HG03159 (cell line): Measurements from ENCODE around the gene SIX4.
A peak's percentile ranks its signal among the peaks of the same experiment; 100 is the strongest.
"Not testable (repeated sequence)": the region's sequence is repeated elsewhere in the genome, so short reads cannot be mapped to it uniquely, and the experiment has no call there.

Experiments
- ATAC-seq: cut with Tn5 transposase; IDR thresholded peaks from one replicate; pipeline ENCODE4 v1.9.1; 2021; ENCODE audit warnings: mild to moderate bottlenecking, moderate library complexity; ENCODE audit not compliant: unreplicated experiment

Gene SIX4

DNA sequence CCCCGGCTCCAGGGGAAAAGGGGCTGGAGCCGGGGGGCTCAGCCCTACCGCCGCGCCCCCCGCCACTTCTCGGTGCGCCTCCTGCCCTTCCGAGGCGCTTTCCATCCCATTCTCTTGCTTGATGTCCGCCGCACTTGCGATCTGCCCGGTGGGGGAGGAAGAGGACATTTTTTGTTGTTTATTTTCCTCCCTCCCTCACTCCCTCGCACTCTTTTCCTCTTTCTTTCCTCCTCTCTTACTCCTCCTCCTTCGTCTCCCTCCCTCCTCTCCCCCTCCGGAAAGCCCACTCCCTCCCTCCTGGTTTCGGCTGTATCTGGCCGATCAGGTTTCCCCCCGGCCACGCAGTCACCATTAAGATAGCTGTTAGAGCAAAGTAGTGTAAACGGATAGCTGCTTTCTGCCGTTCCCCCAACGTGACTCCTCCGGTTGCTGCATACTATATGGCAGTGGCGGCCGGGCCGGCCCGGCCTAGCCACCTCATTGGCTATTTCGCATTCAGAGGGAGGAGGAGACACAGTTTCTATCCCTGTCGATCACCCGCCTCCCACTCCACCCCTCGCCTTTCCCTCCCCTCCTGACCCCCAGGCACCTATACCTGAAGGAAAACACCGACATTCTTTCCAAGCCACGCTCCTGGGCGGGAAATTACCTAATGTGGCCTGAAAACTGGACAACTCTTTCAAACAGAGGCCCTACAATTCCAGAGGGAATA lies at the start of gene SIX4:
TSS of gene SIX4 (minus strand) at position 445 of the 712 bp plus-strand sequence. CDS start at position 168, 277 bp downstream.
- ATAC-seq = peak; percentile 40

DNA sequence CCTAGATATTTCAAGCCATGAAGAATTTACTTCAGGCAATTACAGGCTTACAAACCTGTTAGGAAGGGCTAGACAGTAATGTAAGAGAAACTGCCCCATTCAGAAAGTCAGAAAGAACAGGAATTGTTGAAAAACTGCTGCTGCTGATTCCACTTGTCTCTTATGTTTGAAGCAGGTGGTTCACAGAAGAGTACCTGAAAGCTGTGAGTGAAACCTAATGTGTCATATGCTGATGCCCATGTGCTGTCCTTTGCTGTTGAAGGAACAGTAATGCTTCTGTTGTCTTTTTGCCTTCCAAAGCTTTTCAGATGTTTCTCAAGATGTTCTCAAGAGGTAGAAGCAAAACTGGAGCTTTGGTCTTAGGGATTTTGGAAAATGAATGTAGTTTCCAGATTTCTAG lies 49.4 kb upstream of the SIX4 start:
- no peak for ATAC-seq

DNA sequence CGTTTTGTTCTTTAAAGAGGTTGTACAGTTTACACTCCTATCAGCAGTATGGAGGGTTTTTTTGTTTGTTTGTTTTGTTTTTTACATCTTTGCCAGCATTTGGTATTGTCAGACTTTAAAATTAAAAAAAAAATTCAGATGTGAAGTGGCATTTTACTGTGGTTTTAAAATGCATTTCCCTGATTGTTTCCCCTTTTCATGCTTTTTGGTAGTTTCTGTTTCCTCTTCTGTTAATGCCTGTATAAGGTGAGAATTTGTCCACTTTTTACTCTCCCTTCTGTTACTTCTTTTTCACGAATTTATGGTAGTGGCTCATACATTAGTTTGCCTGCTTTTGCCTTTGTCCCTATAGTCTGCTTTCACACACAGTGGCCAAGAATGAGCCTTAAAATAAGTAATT lies 47.0 kb upstream of the SIX4 start:
- no peak for ATAC-seq

DNA sequence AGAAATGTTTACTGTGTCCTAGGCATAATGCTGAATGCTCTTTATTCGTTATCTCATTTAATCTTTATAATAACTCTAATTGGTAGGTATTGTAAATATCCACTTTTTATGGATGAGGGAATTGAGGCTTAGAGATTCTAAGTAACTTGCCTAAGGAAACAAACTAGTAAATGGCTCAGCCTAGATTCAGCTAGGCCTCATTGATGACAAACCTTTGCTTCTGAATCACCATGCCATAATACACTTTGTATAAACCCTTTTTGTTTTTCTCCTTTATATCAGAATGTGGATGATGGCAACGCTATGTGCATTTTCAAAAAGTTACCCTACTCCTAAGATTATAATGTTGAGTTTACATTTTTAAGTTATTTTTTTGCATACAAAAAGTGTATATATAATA lies 44.5 kb upstream of the SIX4 start:
- no peak for ATAC-seq

DNA sequence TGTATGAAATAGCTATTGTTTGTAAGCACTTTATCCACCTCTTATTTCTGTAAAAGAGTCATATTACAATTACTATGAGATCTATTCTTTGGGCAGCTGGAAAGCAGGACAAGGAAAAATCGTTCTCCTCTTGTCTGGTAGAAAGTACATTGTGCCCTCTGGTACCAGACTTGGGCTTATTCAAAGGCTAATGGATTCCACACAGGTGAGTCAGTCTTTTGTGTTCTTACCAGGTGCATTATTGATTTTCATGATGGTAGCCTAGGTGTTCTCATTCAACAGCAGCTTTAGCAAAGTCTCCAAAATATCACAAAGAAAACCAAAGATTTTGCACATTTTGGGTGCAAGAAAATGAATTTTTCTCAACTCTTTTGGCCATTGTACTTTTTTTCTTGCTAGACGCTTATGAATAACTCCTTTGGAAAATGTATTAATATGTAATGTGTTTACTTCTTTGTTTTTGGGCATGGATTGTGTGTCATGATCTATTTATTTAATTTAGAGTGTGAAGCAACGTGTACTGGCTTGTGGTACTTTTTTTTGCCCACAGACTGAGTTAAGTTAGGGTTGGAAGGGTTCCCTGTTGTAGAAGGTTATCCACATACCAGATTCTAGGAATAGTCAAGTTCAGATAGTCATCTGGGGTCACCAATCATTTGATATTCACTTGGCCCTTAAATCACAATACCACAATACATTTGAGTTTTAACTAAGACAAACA lies 36.7 kb upstream of the SIX4 start:
- no peak for ATAC-seq

DNA sequence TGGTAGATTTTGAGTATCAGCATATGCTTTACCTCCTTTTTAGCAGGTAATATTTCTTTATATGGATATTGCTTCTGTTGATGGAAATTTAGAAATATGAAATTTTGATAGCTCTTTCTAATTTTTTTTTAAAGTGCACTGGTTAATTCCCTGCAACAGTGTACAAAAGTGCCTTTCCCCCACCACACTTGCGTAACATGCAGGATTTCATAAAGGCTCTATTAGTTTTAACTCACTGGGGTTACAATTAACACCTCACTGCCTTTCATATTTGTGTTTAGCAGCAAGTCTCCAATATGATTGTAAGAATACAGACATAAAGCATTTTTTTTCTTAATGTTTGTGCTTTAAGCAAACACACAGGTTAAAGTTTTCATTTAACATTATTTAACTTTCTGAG lies 36.1 kb upstream of the SIX4 start:
- no peak for ATAC-seq

DNA sequence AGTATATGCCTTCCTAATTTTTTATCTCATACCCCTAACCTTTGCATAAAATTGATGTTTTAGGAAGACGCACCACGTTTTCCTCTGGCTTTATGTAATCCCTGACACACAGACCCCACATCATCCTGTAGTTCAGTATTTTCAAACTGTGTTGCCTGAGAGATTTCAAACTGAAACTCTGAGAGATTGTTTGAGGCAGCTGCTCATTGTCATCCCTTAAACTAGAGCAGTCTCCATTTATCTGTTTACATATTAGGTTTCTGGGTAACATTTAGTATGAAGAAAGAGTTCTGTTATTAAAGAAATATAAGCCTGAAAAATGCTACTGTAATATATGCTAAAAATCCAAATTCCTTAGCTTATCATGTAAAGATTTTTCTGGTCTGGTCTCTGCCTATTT lies 34.7 kb upstream of the SIX4 start:
- peak; percentile 55 for ATAC-seq

DNA sequence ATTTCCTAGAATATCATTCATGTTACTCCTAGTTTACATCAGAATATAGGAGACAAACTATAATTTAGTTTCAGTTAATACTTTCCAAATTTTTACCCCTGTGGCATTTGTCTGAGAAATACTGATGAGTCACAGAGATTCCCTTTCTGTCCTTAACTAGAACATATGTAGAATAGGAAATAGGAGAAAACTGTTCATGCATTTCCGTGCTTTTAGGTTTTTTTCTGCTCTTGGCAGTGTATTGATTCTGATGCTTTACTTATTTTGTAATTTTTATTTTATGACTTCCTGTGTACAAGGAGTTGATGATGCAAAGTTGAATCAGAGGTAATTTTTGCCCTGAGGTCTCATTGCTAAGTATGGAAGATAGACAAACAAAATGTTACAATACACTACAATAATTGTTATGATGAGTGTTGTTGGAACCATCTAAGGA lies 33.4 kb upstream of the SIX4 start:
- no peak for ATAC-seq

DNA sequence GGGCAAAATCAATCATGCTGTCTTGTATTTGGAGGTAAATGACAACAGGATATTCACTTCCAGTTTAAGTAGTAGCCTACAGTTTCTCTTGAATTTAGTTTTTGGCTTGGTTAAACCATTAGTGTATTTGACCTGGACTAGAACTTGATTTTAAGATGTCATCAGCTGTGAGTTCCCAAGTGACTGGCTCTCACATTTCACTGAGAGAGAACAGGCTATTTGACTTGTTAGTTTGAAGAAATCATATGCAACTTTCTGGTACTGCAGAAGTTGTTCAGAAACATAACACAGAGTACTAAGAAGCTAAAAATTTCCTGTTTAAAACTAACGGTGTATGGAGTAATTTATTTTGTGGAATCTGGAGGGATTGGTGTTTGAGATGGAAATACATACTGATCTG lies 32.7 kb upstream of the SIX4 start:
- ATAC-seq = no peak

DNA sequence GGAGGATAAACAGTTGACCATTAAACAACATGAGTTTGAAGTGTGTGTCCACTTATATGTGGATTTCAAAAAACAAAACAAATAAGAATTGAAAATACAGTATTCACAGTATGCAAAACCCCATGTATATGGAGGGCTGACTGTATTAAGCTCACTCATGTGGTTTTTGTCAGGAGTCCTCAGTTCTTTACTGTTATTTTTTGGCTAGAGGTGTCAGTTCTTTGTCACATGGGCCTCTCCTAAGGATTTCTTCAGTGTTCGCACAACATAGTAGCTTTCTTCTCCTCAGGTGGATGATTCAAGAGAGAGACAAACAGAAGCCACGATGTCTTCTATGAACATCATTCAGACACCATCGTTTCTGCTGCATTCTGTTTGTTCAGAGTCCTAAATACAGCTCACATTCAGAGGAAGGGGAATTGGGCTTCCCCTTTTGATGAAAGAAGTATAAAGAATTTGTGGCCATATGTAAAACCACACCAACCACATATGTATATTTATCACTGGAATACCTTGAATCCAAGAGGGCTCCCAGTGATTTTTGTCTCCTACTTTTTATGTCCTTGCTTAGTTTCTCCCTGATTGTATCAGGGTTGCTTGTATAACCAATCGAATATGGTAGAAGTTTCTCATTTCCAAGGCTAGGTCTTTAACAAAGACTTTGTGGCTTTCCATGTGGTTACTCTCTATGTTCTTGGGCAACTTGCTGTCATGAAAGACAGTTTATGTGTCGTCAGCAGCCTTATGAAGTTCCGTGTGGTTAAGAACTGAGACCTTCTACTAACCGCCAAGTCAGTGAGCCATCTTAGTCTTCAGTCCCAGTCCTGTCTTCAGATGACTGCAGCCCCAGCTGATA lies 29.3 kb upstream of the SIX4 start:
- peak; percentile 98 for ATAC-seq

DNA sequence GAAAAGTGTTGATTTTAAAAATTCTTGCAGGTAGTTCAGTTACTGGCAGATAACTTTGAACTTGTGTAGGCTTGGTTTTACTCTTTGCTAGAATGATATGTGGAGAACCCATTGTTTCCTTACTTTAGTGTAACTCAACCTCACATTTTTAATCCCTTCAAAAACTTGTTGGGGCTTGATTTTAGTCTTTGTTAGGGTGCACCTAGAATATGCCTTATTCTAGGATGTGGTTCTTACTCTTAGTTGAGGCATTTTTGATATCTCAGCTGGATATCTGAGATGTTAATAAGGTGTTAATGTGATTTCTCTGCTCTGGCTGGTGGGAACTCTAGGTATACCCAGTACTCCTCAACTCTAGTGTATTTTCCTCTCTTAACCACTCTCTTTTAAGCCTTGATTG lies 20.4 kb upstream of the SIX4 start:
- no peak for ATAC-seq

DNA sequence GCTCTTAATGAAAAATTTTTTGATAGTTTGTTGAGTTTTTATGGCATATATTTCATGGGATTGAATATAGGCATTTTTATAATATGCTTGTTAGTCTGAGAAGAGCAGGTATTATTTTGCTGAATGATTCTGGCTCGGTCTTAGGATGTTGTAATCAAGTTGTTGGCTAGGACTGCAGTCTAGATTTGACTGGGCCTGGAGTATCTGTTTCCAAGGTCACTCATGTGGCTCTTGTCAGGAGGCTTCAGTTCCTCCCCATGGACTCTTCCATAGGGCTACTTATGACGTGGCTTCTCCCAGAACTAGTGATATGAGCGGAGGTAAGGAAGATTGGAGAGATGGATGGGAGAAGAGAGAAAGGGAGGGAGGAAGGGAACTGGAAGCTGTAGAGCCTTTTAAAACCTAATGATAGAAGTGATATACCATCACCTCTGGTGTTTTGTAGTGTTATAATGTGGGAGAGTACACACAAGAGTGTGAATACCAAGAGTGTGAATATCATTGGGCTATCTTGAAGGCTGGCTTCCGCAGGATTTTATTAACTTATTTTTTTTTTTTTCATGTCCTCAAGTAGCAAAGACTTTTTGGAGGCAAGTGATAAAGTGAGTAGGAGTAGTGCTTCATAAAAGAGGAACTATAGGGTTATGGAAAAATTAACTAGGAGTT lies 14.8 kb upstream of the SIX4 start:
- no peak for ATAC-seq

DNA sequence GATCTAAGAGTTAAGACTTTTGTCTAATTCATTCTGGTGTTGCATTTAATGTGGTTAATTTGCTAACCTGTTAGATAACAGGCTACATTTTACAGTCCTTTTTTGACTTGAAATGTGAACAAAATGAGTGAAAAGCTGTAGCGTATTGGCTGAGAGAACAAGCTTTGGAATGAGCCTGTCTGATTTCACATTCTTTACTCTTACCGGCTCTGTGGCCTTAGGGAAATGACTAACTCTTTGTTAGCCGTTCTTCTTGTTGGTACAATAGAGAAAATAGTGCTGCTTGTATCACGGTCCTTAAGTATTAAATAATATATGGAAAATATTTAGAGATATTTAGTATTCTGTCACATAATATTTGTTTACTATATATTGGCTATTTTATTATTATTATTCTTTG lies 12.3 kb upstream of the SIX4 start:
- no peak for ATAC-seq

DNA sequence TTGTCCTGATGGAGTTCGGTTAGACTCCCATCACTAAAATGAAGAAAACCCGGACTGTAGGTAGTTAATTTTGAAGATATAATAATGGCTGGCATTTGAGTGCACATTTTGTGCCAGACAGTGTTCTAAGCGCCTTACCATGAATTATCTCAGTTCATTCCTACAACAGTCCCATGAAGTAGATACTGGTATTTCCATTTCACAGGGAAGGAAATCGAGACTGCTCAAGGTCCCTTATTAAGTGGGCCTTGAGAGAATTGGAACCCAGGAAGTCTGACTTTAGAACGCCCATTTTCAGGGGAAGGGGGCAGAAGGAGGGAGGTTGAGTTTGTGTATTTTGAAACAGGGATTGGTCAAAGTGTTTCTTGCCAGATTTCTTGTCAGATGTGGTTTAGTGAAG lies 11.3 kb upstream of the SIX4 start:
- no peak for ATAC-seq

DNA sequence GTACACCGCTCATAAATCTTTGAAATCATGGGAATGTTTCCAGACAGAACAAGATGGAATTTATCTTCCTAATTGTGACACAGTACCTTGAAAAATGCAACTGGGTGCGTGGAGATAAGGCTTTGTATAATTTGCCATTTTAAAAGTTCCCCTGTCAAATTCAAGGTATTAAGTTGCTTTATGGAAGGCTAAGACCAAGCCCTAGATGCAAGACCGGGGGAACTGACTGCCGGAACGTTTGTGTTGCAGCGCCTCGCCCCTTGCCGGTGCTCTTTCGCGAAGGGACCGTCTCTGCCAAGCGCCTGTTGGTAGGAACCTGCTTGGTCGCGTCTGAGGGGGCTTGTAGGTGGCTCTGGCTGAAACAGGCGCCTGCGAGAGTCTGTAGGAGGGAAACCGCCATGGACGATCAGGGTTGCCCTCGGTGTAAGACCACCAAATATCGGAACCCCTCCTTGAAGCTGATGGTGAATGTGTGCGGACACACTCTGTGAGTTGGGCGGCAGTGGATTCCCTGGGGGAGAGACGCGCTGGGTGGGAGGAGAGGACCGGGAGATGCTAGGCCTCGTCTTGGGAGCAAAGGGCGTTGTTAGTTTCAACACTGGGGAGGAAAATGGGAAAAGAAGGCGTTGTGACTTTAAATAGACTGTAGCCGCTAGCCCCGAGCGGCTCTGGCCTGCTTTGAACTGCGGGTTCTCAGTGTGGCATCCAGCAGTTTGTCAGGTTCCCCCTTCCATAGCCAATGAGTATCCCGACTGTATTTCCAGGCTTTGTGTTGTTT lies 10.5 kb upstream of the SIX4 start, which contains the start of gene MNAT1:
TSS of gene MNAT1 (plus strand) at position 297 of the 778 bp plus-strand sequence. CDS start at position 399, 102 bp downstream.
- ATAC-seq = peak; percentile 92

DNA sequence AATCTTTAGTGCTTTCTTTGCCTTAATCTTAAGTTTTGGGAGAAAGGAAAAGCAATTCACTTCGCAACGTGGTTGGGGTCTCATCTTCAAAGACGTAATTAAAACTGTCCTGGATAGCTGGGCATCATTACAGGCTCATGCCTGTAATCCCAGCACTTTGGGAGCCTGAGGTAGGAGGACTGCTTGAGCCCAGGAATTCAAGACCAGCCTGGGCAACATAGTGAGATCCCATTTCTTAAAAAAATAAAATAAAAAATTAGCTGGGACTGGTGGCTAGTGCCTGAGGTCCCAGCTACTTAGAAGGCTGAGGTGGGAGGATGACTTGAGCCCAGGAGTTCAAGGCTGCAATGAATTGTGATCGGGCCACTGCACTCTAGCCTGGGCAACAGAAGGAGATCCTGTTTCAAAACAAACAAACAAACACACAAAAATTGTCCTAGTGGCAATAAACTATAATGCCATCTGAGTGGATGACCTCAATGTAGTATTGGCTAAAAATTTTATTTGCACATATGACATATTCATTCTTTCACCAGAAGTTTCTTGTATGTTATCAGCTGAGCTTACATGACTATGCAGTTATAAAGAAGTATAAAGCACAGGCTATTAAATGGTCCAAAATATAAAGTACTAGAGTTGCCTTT lies 8.8 kb upstream of the SIX4 start:
- no peak for ATAC-seq

DNA sequence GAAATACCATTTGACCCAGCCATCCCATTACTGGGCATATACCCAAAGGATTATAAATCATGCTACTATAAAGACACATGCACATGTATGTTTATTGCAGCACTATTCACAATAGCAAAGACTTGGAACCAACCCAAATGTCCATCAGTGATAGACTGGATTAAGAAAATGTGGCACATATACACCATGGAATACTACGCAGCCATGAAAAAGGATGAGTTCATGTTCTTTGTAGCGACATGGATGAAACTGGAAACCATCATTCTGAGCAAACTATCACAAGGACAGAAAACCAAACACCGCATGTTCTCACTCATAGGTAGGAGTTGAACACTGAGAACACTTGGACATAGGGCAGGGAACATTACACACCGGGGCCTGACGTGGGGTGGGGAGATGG lies 7.1 kb upstream of the SIX4 start:
- ATAC-seq = not testable (repeated sequence)

DNA sequence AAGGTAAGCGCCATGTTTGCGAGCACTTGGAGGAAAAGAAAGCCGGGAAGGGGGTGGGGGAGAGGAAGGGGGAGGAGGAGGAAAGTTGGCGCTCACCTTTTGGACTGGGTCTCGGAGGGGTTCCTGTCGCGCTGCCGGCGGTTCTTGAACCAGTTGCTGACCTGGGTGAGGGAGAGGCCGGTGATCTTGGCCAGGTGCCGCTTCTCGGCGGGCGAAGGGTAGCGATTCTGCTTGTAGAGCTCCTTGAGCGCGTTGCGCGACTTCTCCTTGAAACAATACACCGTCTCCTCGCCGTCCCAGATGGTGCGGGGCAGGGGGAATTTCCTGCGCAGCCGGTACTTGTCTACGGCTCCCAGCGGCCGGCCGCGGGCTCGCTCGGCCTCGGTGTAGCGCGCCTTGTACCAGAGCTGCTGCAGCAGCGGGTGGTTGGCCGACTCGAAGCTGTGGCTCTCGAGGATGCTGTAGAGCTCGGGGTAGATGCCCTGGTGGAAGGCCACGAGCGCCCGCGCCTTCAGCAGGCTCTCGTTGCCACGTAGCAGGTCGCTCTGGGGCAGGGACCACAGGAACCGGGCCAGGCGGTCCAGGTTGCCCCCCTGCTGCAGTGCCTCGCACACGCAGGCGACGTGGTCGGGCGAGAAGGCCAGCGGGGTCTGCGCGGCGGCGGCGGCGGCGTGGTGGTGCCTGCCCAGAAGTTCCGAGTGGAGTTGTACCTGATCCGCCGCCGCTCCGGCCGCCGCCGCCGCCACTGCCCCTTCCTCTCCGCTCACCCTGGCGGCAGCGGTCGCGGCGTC lies 840 bp downstream of the SIX4 start:
- ATAC-seq = peak; percentile 42
